A673 (cell line): ENCODE measurements around the gene GPR3.

Experiments
- EZH2 ChIP-seq: fragments of 200-600 bp; sonication (generic); IDR thresholded peaks from 2 replicates; pipeline ENCODE4 v1.6.1; 2017; ENCODE audit warnings: borderline replicate concordance, low read depth, mild to moderate bottlenecking, mixed read lengths, antibody characterized with exemption, low read length; ENCODE audit not compliant: poor library complexity, severe bottlenecking
- TF ChIP-seq, protein P1 (sequence below): fragments of 300-800, 200-600 bp; sonication (generic); conservative IDR thresholded peaks from 2 replicates; pipeline ENCODE4 v1.5.1; 2017; ENCODE audit warnings: low read depth, mild to moderate bottlenecking, antibody characterized with exemption, low read length, moderate library complexity, mixed read lengths

DNA sequence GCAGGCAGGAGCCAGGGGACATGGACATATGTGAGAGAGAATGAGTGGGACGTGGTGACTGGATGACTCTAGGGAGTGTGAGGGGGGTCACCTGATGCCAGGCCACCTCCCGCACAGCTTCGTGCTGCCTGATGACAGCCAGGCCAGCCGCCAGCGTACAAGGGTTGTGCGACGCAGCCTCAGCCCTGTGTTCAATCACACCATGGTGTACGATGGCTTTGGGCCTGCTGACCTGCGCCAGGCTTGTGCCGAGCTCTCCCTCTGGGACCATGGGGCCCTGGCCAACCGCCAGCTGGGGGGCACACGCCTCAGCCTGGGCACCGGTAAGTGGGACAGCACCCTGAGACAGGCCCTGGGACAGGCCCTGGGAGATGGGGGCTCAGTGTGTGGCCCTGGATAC, 39.3 kb upstream of the GPR3 start:
- TF ChIP-seq, protein P1, sequence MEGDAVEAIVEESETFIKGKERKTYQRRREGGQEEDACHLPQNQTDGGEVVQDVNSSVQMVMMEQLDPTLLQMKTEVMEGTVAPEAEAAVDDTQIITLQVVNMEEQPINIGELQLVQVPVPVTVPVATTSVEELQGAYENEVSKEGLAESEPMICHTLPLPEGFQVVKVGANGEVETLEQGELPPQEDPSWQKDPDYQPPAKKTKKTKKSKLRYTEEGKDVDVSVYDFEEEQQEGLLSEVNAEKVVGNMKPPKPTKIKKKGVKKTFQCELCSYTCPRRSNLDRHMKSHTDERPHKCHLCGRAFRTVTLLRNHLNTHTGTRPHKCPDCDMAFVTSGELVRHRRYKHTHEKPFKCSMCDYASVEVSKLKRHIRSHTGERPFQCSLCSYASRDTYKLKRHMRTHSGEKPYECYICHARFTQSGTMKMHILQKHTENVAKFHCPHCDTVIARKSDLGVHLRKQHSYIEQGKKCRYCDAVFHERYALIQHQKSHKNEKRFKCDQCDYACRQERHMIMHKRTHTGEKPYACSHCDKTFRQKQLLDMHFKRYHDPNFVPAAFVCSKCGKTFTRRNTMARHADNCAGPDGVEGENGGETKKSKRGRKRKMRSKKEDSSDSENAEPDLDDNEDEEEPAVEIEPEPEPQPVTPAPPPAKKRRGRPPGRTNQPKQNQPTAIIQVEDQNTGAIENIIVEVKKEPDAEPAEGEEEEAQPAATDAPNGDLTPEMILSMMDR: no peak
- TF ChIP-seq EZH2: no peak
